Measurements from ENCODE around the gene BST1.

BST1 gene

DNA sequence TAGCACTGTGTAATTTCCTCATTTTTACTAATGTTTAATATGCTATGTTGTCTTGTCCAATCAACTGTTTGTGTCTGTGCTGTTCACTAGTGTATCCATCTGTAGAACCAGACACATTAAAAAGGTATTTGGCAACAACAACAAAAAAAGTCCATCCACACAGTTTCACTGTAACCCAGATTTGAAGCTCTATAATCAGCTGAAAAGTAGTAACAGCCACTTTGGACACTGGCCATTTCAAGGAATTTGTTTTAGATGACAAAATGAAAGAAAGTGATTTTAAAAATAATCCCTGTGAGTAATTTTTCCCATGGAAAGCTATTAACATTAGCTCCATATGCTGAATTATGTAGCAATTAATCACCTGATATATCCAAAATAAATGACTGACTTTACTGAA, 45.5 kb upstream of the BST1 start:
- no peak overlapping the region for H3K4me3 ChIP-seq (ENCODE audit: control insufficient read depth, low read depth, low read length)

DNA sequence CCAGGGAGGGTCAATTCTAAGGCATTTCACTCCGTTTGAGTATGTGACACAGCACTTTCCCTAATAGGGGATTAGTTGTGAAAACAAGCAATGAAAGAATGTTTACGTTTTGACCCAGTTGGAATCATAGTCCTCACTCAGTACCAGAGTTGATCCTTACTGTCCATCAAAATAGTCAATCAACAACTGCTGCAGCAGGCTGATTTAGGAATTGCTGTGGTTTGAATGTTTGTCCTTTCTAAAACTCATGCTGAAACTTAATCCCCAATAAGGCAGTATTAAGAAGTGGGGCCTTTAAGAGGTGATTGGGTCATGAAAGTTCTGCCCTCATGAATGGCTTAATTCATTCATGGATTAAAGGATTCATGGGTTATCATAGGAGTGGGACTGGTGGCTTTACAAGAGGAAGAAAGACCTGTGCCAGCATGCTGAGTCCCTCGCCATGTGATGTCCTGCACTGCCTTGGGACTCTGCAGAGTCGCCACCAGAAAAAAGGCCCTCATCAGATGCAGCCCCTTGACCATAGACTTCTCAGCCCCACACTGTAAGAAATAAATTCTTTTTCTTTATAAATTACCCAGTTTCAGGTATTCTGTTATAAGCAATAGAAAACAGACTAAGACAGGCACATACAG, 44.6 kb upstream of the BST1 start:
- no peak for DNase-seq (ENCODE audit: low read depth)
- TF ChIP-seq, protein P1, sequence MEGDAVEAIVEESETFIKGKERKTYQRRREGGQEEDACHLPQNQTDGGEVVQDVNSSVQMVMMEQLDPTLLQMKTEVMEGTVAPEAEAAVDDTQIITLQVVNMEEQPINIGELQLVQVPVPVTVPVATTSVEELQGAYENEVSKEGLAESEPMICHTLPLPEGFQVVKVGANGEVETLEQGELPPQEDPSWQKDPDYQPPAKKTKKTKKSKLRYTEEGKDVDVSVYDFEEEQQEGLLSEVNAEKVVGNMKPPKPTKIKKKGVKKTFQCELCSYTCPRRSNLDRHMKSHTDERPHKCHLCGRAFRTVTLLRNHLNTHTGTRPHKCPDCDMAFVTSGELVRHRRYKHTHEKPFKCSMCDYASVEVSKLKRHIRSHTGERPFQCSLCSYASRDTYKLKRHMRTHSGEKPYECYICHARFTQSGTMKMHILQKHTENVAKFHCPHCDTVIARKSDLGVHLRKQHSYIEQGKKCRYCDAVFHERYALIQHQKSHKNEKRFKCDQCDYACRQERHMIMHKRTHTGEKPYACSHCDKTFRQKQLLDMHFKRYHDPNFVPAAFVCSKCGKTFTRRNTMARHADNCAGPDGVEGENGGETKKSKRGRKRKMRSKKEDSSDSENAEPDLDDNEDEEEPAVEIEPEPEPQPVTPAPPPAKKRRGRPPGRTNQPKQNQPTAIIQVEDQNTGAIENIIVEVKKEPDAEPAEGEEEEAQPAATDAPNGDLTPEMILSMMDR (conservative IDR thresholded peaks at IDR 0.05; ENCODE audit: control insufficient read depth, insufficient read depth, low read depth, low read length), result no peak
- H3K4me3 ChIP-seq (ENCODE audit: control insufficient read depth, low read depth, low read length), result no peak overlapping the region

More for the DNA sequence above, 45.5 kb upstream of the BST1 start:
- DNase-seq (ENCODE audit: low read depth), result no peak
- TF ChIP-seq, protein P1 (conservative IDR thresholded peaks at IDR 0.05; ENCODE audit: control insufficient read depth, insufficient read depth, low read depth, low read length), result no peak

DNA sequence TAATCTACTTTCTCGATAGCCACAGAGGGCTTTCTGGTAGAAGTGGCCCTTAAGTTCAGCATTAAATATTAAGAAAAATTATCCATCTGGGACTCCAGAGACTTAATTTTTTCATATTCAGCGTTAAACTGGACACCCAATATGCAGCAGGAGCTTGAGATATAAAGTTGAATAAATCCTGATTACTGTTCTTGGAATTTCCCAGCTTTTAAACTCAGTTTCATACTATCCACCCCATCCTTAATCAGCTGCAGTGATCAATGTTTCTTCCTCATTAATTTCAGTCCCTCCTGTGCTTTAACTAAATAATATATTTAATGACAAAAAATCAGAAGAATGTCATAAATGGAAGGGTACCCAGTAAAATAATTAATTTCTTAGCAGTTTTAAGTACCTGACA, 44.1 kb upstream of the BST1 start:
- DNase-seq (ENCODE audit: low read depth), result no peak
- H3K4me3 ChIP-seq (ENCODE audit: control insufficient read depth, low read depth, low read length), result no peak overlapping the region
- TF ChIP-seq, protein P1 (conservative IDR thresholded peaks at IDR 0.05; ENCODE audit: control insufficient read depth, insufficient read depth, low read depth, low read length), result no peak

DNA sequence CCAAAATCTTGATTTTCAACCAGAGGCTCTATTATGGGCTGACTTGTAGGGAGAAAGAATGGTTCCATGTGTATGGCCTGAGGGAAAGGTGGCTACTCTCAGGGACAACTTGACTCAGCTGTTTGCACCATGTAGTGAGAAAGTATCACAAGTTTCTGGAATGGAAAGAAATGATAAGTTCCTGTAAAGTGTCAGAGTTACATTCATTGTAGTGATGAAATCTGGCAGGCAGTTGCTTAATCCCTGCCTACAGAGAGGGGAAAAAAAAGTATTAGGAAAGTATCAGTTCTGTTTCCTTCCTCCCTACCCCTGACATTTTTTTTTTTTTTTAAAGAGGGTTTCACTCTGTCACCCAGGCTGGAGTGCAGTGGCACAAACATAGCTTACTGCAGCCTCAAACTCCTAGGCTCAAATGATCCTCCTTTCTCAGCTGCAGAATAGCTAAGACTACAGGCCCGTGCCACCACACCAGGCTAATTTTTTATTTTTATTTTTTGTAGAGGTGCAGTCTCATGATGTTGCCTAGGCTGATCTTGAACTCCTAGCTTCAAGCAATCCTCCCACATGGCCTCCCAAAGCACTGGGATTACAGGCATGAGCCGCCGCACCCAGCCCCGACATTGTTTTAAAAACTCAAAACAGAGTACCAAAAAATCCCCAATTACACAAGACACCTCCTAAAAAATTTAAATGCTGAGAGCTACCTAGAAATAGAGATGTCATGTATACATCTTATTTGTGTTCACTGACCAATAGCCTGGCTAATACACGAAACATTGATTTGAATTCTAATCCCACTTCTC, 42.9 kb upstream of the BST1 start:
- TF ChIP-seq, protein P1 (conservative IDR thresholded peaks at IDR 0.05; ENCODE audit: control insufficient read depth, insufficient read depth, low read depth, low read length), result no peak
- no peak overlapping the region for H3K4me3 ChIP-seq (ENCODE audit: control insufficient read depth, low read depth, low read length)
- DNase-seq (ENCODE audit: low read depth), result peak; percentile 69

DNA sequence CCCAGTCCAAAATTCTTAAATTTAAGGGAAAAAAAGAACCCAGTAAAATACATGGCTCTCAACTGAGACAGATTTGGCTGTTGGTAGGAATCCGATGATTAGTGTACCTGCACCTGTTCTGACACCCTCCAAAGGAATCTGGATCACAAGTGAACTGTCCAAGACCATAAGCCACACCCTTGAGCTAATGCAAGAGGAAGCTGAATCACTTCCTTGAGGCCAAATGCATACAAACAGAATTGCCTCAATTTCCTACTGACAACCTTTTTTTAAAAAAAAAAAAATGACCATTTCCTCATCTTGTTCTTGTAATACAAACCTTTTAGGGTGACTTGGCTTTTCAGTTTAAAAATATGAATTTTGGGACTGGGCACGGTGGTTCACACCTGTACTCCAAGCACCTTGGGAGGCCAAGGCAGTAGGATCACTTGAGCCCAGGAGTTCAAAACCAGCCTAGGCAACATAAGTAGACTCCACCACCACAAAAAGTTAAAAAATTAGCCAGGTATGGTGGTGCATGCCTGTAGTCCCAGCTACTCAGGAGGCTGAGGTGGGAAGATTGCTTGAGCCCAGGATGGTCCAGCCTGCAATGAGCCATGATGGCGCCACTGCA, 37.0 kb upstream of the BST1 start:
- H3K4me3 ChIP-seq (ENCODE audit: control insufficient read depth, low read depth, low read length), result no peak overlapping the region
- TF ChIP-seq, protein P1 (conservative IDR thresholded peaks at IDR 0.05; ENCODE audit: control insufficient read depth, insufficient read depth, low read depth, low read length), result no peak
- no peak for DNase-seq (ENCODE audit: low read depth)

DNA sequence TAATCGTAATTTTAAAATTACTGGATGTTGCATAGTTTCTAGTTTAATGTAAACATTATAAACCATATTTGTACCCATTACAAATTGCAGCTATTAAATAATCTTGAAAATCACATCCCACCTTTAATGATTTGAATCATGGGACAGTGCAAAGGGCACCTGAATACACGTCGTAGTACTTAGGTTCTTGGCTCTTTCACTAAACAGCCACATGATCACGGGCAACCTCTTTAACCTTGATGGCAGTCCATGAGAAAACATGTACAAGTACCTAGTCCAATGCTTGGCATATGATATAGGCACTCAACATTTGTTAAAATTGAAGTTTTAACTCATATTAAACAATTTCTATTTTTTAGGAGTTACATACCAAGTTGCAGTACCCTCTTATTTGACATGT, 35.9 kb upstream of the BST1 start:
- TF ChIP-seq, protein P1 (conservative IDR thresholded peaks at IDR 0.05; ENCODE audit: control insufficient read depth, insufficient read depth, low read depth, low read length), result no peak
- H3K4me3 ChIP-seq (ENCODE audit: control insufficient read depth, low read depth, low read length), result no peak overlapping the region
- no peak for DNase-seq (ENCODE audit: low read depth)

All from fibroblast of mammary gland (primary cell).